HepG2 (cell line): ENCODE data around the gene POLD3. TPM values are rescaled to one million over a fixed set of nuclear protein-coding genes. Genes with fewer than 3 reads are reported as not detected.

Source experiments
- AHDC1 ChIP-seq: sonication (generic); formaldehyde crosslinking; IDR thresholded peaks from 2 replicates; pipeline ENCODE4 v1.5.1; 2020; ENCODE audit warnings: mild to moderate bottlenecking, missing genetic modification reagents, borderline replicate concordance
- ARID5B ChIP-seq: IDR thresholded peaks from 2 replicates; pipeline ENCODE4 v1.4.0; 2020; ENCODE audit warnings: mild to moderate bottlenecking, missing genetic modification reagents
- ATF7-NPFF ChIP-seq: sonication (generic); formaldehyde crosslinking; IDR thresholded peaks from 2 replicates; pipeline ENCODE4 v1.8.1; 2023; ENCODE audit warnings: mild to moderate bottlenecking, low read depth, missing genetic modification reagents, moderate library complexity
- GMEB1 ChIP-seq: sonication (generic); formaldehyde crosslinking; IDR thresholded peaks from 2 replicates; pipeline ENCODE4 v1.5.1; 2020; ENCODE audit warnings: missing genetic modification reagents, mild to moderate bottlenecking, borderline replicate concordance
- HNF4A ChIP-seq: sonication (generic); formaldehyde crosslinking; IDR thresholded peaks from 2 replicates; pipeline ENCODE4 v1.4.0; 2020; ENCODE audit warnings: missing genetic modification reagents
- HOXA7 ChIP-seq: sonication (generic); formaldehyde crosslinking; IDR thresholded peaks from 2 replicates; pipeline ENCODE4 v1.8.1; 2022; ENCODE audit warnings: mild to moderate bottlenecking, missing genetic modification reagents, moderate library complexity
- NCOA2 ChIP-seq: sonication (generic); formaldehyde crosslinking; IDR thresholded peaks from 2 replicates; pipeline ENCODE4 v1.8.0; 2022; ENCODE audit warnings: inconsistent platforms
- SMAD3 ChIP-seq: sonication (generic); formaldehyde crosslinking; IDR thresholded peaks from 2 replicates; pipeline ENCODE4 v1.4.0; 2020; ENCODE audit warnings: missing genetic modification reagents
- SMAD9 ChIP-seq: sonication (generic); formaldehyde crosslinking; IDR thresholded peaks from 2 replicates; pipeline ENCODE4 v1.5.1; 2020; ENCODE audit warnings: mild to moderate bottlenecking, missing genetic modification reagents
- STAG1 ChIP-seq: sonication (generic); formaldehyde crosslinking; IDR thresholded peaks from 2 replicates; pipeline ENCODE4 v1.4.0; 2020; ENCODE audit warnings: missing genetic modification reagents
- SYNCRIP ChIP-seq: fragments of 200-400 bp; formaldehyde crosslinking; IDR thresholded peaks from 2 replicates; pipeline ENCODE4 v1.6.1; 2018; ENCODE audit warnings: mild to moderate bottlenecking, low read depth, low read length; ENCODE audit not compliant: insufficient read depth
- TAF15 ChIP-seq: fragments of 200-400 bp; formaldehyde crosslinking; IDR thresholded peaks from one replicate; pipeline ENCODE4 v1.6.1; 2018; ENCODE audit warnings: mild to moderate bottlenecking, low read depth, low read length; ENCODE audit not compliant: poor library complexity, severe bottlenecking
- TRIM24 ChIP-seq: sonication (generic); formaldehyde crosslinking; IDR thresholded peaks from 2 replicates; pipeline ENCODE4 v1.8.0; 2022; ENCODE audit warnings: mild to moderate bottlenecking, missing genetic modification reagents
- U2AF1 ChIP-seq: fragments of 200-400 bp; formaldehyde crosslinking; optimal IDR thresholded peaks from 2 replicates; pipeline ENCODE3; 2017; ENCODE audit warnings: mild to moderate bottlenecking, low read depth, low read length
- ZNF546 ChIP-seq: sonication (generic); formaldehyde crosslinking; conservative IDR thresholded peaks from 2 replicates; pipeline ENCODE4 v1.8.1; 2023; ENCODE audit warnings: mild to moderate bottlenecking, missing genetic modification reagents
- ZNF580 ChIP-seq: IDR thresholded peaks from 2 replicates; pipeline ENCODE4 v1.6.1; 2016; ENCODE audit warnings: low read depth, borderline replicate concordance
- ZNF616 ChIP-seq: sonication (generic); formaldehyde crosslinking; IDR thresholded peaks from 2 replicates; pipeline ENCODE4 v1.5.0; 2020; ENCODE audit warnings: low read depth, mild to moderate bottlenecking, missing genetic modification reagents
- polyA plus RNA-seq, 8 experiments: library from polyadenylated mRNA; depleted of rRNA in 3 of 8; stranded (reverse) in 7 of 8; unstranded in 1 of 8; fragments of >200 nt; fragmentation: Illumina TruSeq in 4 of 8; extraction: Trizol in 4 of 8; gene quantifications; 2 replicates each; pipeline versions ENCODE4 v1.2.1 to v1.2.3, GENCODE V29; 2011 to 2016; ENCODE audit warnings: low read depth in 4 of 8, missing spikeins in 1 of 8, mixed read lengths in 1 of 8; ENCODE audit not compliant: insufficient read depth in 1 of 8
- total RNA-seq, 5 experiments: library from RNA; depleted of rRNA; stranded (reverse); fragments of >200 nt; fragmentation: Illumina TruSeq; extraction: Trizol; gene quantifications; 2 replicates each; pipeline ENCODE4 v1.2.3, GENCODE V29; 2016; ENCODE audit warnings: low read depth in 1 of 5

POLD3 gene
- total and polyA plus RNA-seq, 2 of the 13 experiments (the other 11 are each of a cell fraction or from before 2014, with no cell fraction given) = 6.3 to 18.9 TPM

GRCh38 chr11:74592441-74593362 lies at the start of gene POLD3 (continued):
- TF ChIP-seq SYNCRIP = no peak
- no peak for TF ChIP-seq STAG1 (CRISPR knock-in tag)
- TF ChIP-seq ARID5B (CRISPR knock-in tag) = peak; percentile 64
- TF ChIP-seq U2AF1 = no peak
- peak; percentile 44 for TF ChIP-seq HNF4A (CRISPR knock-in tag)
- TF ChIP-seq ZNF580 (CRISPR knock-in tag) = 0 out of 2 replicates have a peak, but pooled peaks have one; percentile 39
- peak; percentile 49 for TF ChIP-seq TAF15
- no peak for TF ChIP-seq SMAD9
- TF ChIP-seq AHDC1 (CRISPR knock-in tag) = no peak
- peak; percentile 78 for TF ChIP-seq GMEB1
- TF ChIP-seq NCOA2 (CRISPR knock-in tag) = peak; percentile 40; the same call in 1 of the 2 replicates
- TF ChIP-seq ZNF546 (CRISPR knock-in tag) = no peak
- TF ChIP-seq ATF7-NPFF (CRISPR knock-in tag) = no peak
- no peak for TF ChIP-seq TRIM24 (CRISPR knock-in tag)
- peak; percentile 44; the same call in 1 of the 2 replicates for TF ChIP-seq SMAD3 (CRISPR knock-in tag)
- TF ChIP-seq ZNF616 (CRISPR knock-in tag) = no peak
- TF ChIP-seq HOXA7 (CRISPR knock-in tag) = no peak
